ENCODE measurements around the gene ENTREP1.

DNA sequence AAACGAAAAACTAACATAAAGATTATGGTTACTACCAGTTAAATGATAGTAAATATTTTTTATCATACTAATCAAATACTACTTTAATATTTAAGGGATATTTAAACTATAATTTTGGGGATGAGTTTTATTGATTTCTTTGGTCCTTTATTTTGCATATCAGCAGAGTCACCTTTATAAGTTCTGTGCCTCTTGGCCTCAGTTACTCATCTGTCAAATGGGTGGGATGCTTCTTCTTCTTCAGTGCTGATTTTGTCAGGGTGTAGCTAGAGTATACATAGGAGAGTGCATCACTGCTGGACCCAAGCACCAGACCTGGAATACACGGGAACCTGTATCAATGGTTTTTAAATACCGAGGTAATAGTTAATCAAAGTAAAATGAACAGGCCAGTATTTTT lies 5.6 kb downstream of the ENTREP1 start:
- TF ChIP-seq, protein P1, sequence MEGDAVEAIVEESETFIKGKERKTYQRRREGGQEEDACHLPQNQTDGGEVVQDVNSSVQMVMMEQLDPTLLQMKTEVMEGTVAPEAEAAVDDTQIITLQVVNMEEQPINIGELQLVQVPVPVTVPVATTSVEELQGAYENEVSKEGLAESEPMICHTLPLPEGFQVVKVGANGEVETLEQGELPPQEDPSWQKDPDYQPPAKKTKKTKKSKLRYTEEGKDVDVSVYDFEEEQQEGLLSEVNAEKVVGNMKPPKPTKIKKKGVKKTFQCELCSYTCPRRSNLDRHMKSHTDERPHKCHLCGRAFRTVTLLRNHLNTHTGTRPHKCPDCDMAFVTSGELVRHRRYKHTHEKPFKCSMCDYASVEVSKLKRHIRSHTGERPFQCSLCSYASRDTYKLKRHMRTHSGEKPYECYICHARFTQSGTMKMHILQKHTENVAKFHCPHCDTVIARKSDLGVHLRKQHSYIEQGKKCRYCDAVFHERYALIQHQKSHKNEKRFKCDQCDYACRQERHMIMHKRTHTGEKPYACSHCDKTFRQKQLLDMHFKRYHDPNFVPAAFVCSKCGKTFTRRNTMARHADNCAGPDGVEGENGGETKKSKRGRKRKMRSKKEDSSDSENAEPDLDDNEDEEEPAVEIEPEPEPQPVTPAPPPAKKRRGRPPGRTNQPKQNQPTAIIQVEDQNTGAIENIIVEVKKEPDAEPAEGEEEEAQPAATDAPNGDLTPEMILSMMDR (IDR thresholded peaks at IDR 0.05 in 8 of 11, conservative IDR thresholded peaks at IDR 0.05 in 3 of 11) = no peak
- TF ChIP-seq POLR2A (IDR thresholded peaks at IDR 0.05) (no peak), POLR2AphosphoS5 (IDR thresholded peaks at IDR 0.05) (no peak)
